Smooth muscle cell (in vitro differentiated cells): ENCODE data around the gene NFE2L1. TPM values are rescaled to one million over a fixed set of nuclear protein-coding genes. Genes with fewer than 3 reads are reported as not detected.
"Not testable (repeated sequence)": the region's sequence is repeated elsewhere in the genome, so short reads cannot be mapped to it uniquely, and the experiment has no call there.

Source experiments
- DNase-seq: peaks from one replicate; lab custom pipeline; 2025; ENCODE audit not compliant: unreplicated experiment; lab: John Stamatoyannopoulos, UW
- H2AFZ ChIP-seq: fragments of 200-600 bp; sonication (generic); 2 replicates; pipeline ENCODE4 v1.6.0; 2016; ENCODE audit warnings: antibody characterized with exemption, low read depth, mild to moderate bottlenecking
- H3F3A ChIP-seq: fragments of 200-600 bp; sonication (generic); 2 replicates; pipeline ENCODE4 v1.6.0; 2017; ENCODE audit warnings: antibody characterized with exemption, low read depth
- H3K27ac ChIP-seq: fragments of 200-600 bp; sonication (generic); 2 replicates; pipeline ENCODE4 v1.5.1; 2016; ENCODE audit warnings: low read depth, mild to moderate bottlenecking
- H3K27me3 ChIP-seq: fragments of 200-600 bp; sonication (generic); 2 replicates; pipeline ENCODE4 v1.6.1; 2016; ENCODE audit warnings: low read depth, mild to moderate bottlenecking
- H3K36me3 ChIP-seq: fragments of 200-600 bp; sonication (generic); 2 replicates; pipeline ENCODE4 v1.5.1; 2016; ENCODE audit warnings: low read depth
- H3K4me1 ChIP-seq: fragments of 200-600 bp; sonication (generic); 2 replicates; pipeline ENCODE4 v1.5.1; 2016; ENCODE audit warnings: low read depth
- H3K4me2 ChIP-seq: fragments of 200-600 bp; sonication (generic); 2 replicates; pipeline ENCODE4 v1.6.0; 2016; ENCODE audit warnings: mild to moderate bottlenecking
- H3K4me3 ChIP-seq: fragments of 200-600 bp; sonication (generic); 2 replicates; pipeline ENCODE4 v1.5.1; 2016; ENCODE audit warnings: mild to moderate bottlenecking
- H3K79me2 ChIP-seq: fragments of 200-600 bp; sonication (generic); 2 replicates; pipeline ENCODE4 v1.6.0; 2016; ENCODE audit warnings: low read depth, mild to moderate bottlenecking
- H3K9ac ChIP-seq: fragments of 200-600 bp; sonication (generic); 2 replicates; pipeline ENCODE4 v1.6.0; 2016; ENCODE audit warnings: low read depth
- H3K9me3 ChIP-seq: fragments of 200-600 bp; sonication (generic); replicated peaks from 2 replicates; pipeline ENCODE4 v1.5.1; 2016; ENCODE audit warnings: low read depth
- H4K20me1 ChIP-seq: fragments of 200-600 bp; sonication (generic); 2 replicates; pipeline ENCODE4 v1.6.0; 2016; ENCODE audit warnings: low read depth
- WGBS: methylation state at CpG from one replicate; pipeline ENCODE4 v1.1.7; 2016; ENCODE audit warnings: low lambda C conversion rate; 5-methylcytosine and 5-hydroxymethylcytosine counted together
- polyA plus RNA-seq: library from polyadenylated mRNA; unstranded; fragments of >200 nt; fragmentation: Nextera tagmentation; extraction: Ambion mirVana; gene quantifications from 2 replicates; pipeline ENCODE4 v1.2.1, GENCODE V29; 2016
- total RNA-seq: library from RNA; depleted of rRNA; stranded (reverse); fragments of >200 nt; gene quantifications from 2 replicates; pipeline ENCODE4 v1.2.3, GENCODE V29; 2014
- TF ChIP-seq, protein P1 (sequence below): fragments of 200-600 bp; sonication (generic); IDR thresholded peaks from 2 replicates; pipeline ENCODE4 v1.5.1; 2017; ENCODE audit warnings: borderline replicate concordance, mild to moderate bottlenecking, antibody characterized with exemption; ENCODE audit not compliant: insufficient read depth, poor library complexity, severe bottlenecking

NFE2L1 gene
- total and polyA plus RNA-seq, 2 experiments from 2014 or later: 61.0 to 103 TPM

DNA sequence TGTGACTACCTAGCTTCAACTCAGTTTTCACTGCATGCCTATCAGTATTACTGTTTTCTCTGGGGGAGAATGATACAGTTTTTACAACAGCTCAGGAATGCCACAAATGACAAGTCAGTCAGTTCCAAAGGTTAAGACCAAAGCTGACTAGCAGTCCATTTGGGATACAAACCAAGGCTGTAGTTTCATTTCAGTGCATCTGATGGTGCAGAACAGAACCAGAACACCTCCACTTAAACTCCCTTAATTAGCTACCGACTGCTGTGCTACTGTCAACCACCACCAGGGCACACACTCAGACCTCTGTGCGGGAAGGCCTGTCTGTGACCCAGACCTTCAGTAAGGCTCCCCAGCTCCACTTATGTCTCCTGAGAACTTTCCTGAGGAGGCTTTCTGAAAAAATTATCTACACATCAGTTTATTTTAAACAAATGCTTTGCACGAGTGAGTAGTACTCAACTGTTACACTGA lies 20.4 kb downstream of the NFE2L1 start:
- H3K9ac ChIP-seq: no peak overlapping the region
- H3F3A ChIP-seq: peaks cover 28% of the 10 kb centered on the region
- H3K4me2 ChIP-seq: no peak overlapping the region
- peaks cover 13% of the 10 kb centered on the region for H4K20me1 ChIP-seq
- H3K27ac ChIP-seq: peak overlapping the region; percentile 7
- no peaks in the 10 kb centered on the region for H3K4me1 ChIP-seq
- no peaks in the 10 kb centered on the region for H3K27me3 ChIP-seq
- 72% methylated on average over 3 of the region's 3 CpGs for WGBS
- TF ChIP-seq, protein P1, sequence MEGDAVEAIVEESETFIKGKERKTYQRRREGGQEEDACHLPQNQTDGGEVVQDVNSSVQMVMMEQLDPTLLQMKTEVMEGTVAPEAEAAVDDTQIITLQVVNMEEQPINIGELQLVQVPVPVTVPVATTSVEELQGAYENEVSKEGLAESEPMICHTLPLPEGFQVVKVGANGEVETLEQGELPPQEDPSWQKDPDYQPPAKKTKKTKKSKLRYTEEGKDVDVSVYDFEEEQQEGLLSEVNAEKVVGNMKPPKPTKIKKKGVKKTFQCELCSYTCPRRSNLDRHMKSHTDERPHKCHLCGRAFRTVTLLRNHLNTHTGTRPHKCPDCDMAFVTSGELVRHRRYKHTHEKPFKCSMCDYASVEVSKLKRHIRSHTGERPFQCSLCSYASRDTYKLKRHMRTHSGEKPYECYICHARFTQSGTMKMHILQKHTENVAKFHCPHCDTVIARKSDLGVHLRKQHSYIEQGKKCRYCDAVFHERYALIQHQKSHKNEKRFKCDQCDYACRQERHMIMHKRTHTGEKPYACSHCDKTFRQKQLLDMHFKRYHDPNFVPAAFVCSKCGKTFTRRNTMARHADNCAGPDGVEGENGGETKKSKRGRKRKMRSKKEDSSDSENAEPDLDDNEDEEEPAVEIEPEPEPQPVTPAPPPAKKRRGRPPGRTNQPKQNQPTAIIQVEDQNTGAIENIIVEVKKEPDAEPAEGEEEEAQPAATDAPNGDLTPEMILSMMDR: peak; percentile 47
- H3K36me3 ChIP-seq: peaks cover 2% of the 10 kb centered on the region
- DNase-seq: no peak
- no peak overlapping the region for H3K4me3 ChIP-seq
- no peaks in the 10 kb centered on the region for H3K9me3 ChIP-seq
- no peak overlapping the region for H2AFZ ChIP-seq
- H3K79me2 ChIP-seq: peaks cover 6% of the 10 kb centered on the region

DNA sequence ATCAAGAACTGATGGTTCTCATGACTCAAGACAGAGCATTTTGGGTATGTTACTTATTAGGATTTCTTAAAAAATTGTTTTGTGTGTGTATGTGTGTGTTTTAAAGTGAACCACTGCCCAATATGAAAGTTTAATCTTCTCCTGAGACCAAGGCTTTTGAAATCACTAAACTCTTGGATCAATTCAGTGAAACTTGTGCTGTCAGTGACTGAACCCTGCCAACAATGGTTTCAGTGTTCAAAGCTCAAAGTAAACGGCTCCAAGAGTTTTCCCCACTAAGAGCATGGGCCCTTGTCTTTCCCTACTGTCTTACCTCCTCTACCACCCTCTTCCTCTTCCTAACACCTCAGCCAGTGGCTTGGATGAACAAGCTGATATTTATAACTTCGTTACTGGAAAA lies 22.0 kb downstream of the NFE2L1 start:
- Histone ChIP-seq H3F3A (peaks cover 21% of the 10 kb centered on the region), H3K27ac (no peak overlapping the region), H3K4me2 (no peak overlapping the region), H3K27me3 (no peaks in the 10 kb centered on the region), H3K79me2 (peaks cover 6% of the 10 kb centered on the region), H3K9ac (no peak overlapping the region), H3K4me3 (no peak overlapping the region), H2AFZ (no peak overlapping the region), H3K36me3 (peaks cover 2% of the 10 kb centered on the region), H4K20me1 (peaks cover under 1% of the 10 kb centered on the region), H3K4me1 (no peaks in the 10 kb centered on the region), H3K9me3 (no peaks in the 10 kb centered on the region)
- DNase-seq: no peak
- WGBS: 89% methylated on average over 2 of the region's 2 CpGs
- TF ChIP-seq, protein P1: no peak

DNA sequence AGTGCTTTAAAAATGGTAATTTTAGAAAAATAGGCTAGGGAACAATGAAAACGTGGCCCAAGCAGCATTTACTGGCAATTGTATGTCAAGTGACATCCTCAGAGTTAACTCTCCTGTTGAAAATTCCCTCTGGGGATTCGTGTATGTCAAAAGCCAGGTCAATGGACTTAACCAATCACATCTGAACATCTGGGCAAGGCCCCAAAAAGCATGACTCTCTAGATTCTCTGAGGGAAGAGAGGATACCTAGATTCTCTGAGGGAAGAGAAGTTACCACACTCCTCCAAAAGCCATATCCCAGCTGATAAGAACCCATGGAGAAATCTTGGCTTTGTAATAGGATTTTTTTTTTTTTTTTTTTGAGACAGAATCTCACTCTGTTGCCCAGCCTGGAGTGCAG lies 23.5 kb downstream of the NFE2L1 start:
- Histone ChIP-seq H3K4me3 (no peak overlapping the region), H3K79me2 (peaks cover 10% of the 10 kb centered on the region), H3K4me1 (no peaks in the 10 kb centered on the region), H3K4me2 (no peak overlapping the region), H4K20me1 (peaks cover 5% of the 10 kb centered on the region), H3K27me3 (no peaks in the 10 kb centered on the region), H3K9me3 (no peaks in the 10 kb centered on the region), H3K9ac (no peak overlapping the region), H2AFZ (no peak overlapping the region), H3F3A (peaks cover 33% of the 10 kb centered on the region), H3K36me3 (peaks cover 2% of the 10 kb centered on the region), H3K27ac (no peak overlapping the region)
- WGBS: 90% methylated on average over 2 of the region's 2 CpGs
- TF ChIP-seq, protein P1: no peak
- DNase-seq: no peak

DNA sequence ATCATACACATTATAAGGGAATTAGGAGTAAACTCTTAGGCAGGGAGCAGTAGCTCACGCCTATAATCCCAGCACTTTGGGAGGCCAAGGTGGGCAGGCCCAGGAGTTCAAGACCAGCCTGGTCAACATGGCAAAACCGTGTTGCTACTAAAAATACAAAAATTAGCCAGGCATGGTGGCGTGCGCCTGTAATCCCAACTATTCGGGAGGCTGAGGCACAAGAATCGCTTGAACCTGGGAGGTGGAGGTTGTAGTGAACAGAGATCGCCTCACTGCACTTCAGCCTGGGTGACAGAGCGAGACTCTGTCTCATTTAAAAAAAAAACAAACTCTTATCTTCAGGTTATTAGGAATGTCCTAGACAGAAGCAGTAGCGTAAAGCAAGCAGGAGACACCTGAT lies 24.7 kb downstream of the NFE2L1 start:
- not testable (repeated sequence) for H3K36me3 ChIP-seq, H2AFZ ChIP-seq, H3K9me3 ChIP-seq, H3K4me2 ChIP-seq, H3K4me3 ChIP-seq, DNase-seq, H3K9ac ChIP-seq, H3K27ac ChIP-seq, H3K4me1 ChIP-seq, H3K27me3 ChIP-seq
- Histone ChIP-seq H3K79me2 (peaks cover 11% of the 10 kb centered on the region), H4K20me1 (peaks cover 15% of the 10 kb centered on the region), H3F3A (peaks cover 22% of the 10 kb centered on the region)
- 98% methylated on average over 9 of the region's 9 CpGs for WGBS

DNA sequence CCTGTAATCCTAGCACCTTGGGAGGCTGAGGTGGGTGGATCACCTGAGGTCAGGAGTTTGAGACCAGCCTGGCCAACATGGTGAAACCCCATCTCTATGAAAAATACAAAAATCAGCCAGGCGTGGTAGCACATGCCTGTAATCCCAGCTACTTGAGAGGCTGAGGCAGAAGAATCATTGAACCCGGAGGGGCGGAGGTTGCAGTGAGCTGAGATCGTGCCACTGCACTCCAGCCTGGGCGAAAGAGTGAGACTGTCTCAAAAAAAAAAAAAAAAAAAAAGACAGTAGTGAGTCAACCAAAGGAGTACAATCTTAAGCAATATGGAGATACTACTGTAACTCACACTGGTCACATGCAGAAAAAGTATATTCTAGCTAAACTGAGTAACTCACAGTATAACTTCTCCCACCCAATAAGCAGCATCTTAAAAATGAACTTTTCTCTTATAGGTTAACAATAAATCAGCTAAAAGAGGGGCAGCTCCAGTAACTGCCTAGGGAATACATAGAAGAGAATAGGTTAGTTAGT lies 25.5 kb downstream of the NFE2L1 start:
- H3K9ac ChIP-seq, DNase-seq, H3K4me1 ChIP-seq, H3K4me2 ChIP-seq, H2AFZ ChIP-seq, H3K36me3 ChIP-seq, H3K4me3 ChIP-seq, H3K27me3 ChIP-seq, H3K9me3 ChIP-seq: not testable (repeated sequence)
- Histone ChIP-seq H4K20me1 (peaks cover 22% of the 10 kb centered on the region), H3K27ac (peak overlapping the region; percentile 34), H3K79me2 (peaks cover 18% of the 10 kb centered on the region), H3F3A (peaks cover 18% of the 10 kb centered on the region)
- WGBS: 75% methylated on average over 5 of the region's 5 CpGs
